ENCODE data around the gene KBTBD13. TPM values are rescaled to one million over a fixed set of nuclear protein-coding genes. Genes with fewer than 3 reads are reported as not detected.

Gene KBTBD13
- total RNA-seq, 1 donor from 2014 or later: not detected

DNA sequence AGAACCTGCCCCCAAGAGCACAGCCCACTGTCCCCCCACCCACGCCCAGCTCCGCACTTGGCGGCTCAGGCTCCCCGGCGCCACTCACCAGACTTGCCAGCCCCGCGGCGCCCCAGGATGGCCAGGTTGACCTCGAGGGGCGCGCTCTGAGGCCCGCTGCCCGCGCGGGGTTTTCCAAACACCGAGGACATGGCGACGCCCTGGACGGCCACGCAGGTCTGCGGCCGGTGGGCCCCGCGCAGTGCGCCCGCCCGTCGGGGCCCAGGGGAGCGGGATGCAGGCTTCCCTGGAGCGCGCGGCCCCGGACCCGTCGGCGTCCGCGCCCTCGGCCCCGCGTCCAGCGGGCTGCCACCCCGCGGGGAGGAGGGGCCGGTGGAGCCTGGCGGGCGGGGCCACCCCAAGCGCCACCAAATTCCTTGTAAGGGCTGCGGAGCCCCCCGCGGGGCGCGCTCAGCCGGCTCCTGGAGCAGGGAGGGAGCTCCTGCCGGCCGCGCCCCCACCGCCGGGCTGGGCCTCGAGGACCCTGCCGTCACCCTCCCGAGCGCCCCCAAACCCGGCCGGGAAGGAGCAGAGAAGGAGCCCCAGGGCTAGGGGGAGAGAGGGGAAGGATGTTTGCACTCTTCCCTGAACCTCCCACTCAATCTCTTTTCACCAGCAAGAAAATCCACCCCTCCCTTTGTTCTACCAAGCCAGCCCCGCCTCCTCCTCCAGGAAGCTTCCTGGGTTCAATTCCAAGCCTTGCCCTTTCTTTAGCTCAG lies 8.7 kb upstream of the KBTBD13 start, which contains the start of gene RASL12:
TSS of gene RASL12 (minus strand) at position 347 of the 758 bp plus-strand sequence. CDS start at position 191, 156 bp downstream.
- no peaks in the 10 kb centered on the region for H3K36me3 Mint-ChIP-seq (ENCODE audit: low read depth)
- CTCF ChIA-PET: interaction anchor here (0.6 kb wide), 1 partner anchor 337 kb away, joined by 3 read pairs; no protein-coding TSS in a partner anchor

DNA sequence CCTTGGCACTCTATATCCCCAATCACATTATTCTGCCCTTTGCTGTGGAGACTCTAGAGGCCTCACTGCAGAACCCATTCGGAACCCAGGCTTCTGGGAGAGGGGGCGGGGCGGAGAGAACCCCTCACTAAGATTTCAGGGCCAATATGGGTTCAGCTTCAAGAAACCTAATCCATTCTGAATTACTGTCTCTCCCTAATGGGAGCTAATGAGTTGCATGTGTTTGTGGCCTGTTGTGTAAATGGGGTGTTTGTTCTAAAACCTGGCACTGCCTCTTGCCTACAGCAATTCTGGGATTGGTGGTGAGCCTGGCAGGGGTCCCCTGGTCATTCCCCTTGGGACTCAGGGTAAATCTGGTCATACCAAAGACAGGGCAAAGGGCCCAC lies 8.2 kb upstream of the KBTBD13 start:
- peaks cover 5% of the 10 kb centered on the region for H3K4me1 Mint-ChIP-seq

More for the DNA sequence above, 8.7 kb upstream of the KBTBD13 start, which contains the start of gene RASL12:
- TF ChIP-seq, protein P1, sequence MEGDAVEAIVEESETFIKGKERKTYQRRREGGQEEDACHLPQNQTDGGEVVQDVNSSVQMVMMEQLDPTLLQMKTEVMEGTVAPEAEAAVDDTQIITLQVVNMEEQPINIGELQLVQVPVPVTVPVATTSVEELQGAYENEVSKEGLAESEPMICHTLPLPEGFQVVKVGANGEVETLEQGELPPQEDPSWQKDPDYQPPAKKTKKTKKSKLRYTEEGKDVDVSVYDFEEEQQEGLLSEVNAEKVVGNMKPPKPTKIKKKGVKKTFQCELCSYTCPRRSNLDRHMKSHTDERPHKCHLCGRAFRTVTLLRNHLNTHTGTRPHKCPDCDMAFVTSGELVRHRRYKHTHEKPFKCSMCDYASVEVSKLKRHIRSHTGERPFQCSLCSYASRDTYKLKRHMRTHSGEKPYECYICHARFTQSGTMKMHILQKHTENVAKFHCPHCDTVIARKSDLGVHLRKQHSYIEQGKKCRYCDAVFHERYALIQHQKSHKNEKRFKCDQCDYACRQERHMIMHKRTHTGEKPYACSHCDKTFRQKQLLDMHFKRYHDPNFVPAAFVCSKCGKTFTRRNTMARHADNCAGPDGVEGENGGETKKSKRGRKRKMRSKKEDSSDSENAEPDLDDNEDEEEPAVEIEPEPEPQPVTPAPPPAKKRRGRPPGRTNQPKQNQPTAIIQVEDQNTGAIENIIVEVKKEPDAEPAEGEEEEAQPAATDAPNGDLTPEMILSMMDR (IDR thresholded peaks at IDR 0.05): no peak
- ATAC-seq (ENCODE audit: low read depth) (no peak), DNase-seq (no peak)
- no peak within 1 kb of the TSS for H3K27ac Mint-ChIP-seq
- H3K4me3 Mint-ChIP-seq: no peak within 1 kb of the TSS
- intact Hi-C loops (cut with micrococcal nuclease): no loop called here
- peaks cover 35% of the 10 kb centered on the region for H3K27me3 Mint-ChIP-seq
- H3K4me1 Mint-ChIP-seq: peaks cover 5% of the 10 kb centered on the region
- H3K9me3 Mint-ChIP-seq: no peaks in the 10 kb centered on the region
- POLR2A ChIA-PET: no interaction called here

DNA sequence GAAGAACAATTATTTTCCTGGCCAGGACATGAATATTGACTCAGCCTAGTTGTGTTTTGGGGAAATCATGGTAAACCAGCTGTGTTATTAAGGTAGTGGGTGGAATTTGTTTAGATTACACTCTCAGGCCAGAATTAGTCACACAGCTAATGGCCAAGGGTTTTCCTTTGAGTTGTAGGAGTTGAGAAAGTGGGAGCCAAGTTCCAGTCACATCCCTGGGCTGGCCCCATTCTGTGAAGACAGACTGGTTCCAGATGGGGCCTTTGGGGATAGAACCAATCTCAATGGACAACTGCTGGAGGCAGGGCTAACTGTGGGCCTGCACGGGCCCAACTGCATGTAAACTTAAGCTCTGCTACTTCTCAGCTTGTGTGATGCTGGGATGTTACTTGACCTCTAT lies 7.4 kb upstream of the KBTBD13 start:
- Mint-ChIP-seq H3K36me3 (ENCODE audit: low read depth) (no peaks in the 10 kb centered on the region), H3K4me3 (no peak overlapping the region), H3K9me3 (no peaks in the 10 kb centered on the region), H3K4me1 (peaks cover 5% of the 10 kb centered on the region), H3K27me3 (peaks cover 32% of the 10 kb centered on the region), H3K27ac (no peak overlapping the region)
- intact Hi-C loops (cut with micrococcal nuclease): no loop called here
- DNase-seq: no peak
- TF ChIP-seq, protein P1 (IDR thresholded peaks at IDR 0.05): no peak
- ChIA-PET CTCF (no interaction called here), POLR2A (no interaction called here)
- no peak for ATAC-seq (ENCODE audit: low read depth)

More for the DNA sequence above, 8.2 kb upstream of the KBTBD13 start:
- no peaks in the 10 kb centered on the region for H3K36me3 Mint-ChIP-seq (ENCODE audit: low read depth)
- DNase-seq (no peak), ATAC-seq (ENCODE audit: low read depth) (no peak)
- TF ChIP-seq, protein P1 (IDR thresholded peaks at IDR 0.05): no peak
- CTCF ChIA-PET: interaction anchor here (0.6 kb wide), 1 partner anchor 336 kb away, joined by 3 read pairs; no protein-coding TSS in a partner anchor
- no peak overlapping the region for H3K27ac Mint-ChIP-seq
- no peaks in the 10 kb centered on the region for H3K9me3 Mint-ChIP-seq
- intact Hi-C loops (cut with micrococcal nuclease): no loop called here
- POLR2A ChIA-PET: no interaction called here
- peaks cover 35% of the 10 kb centered on the region for H3K27me3 Mint-ChIP-seq
- H3K4me3 Mint-ChIP-seq: no peak overlapping the region

DNA sequence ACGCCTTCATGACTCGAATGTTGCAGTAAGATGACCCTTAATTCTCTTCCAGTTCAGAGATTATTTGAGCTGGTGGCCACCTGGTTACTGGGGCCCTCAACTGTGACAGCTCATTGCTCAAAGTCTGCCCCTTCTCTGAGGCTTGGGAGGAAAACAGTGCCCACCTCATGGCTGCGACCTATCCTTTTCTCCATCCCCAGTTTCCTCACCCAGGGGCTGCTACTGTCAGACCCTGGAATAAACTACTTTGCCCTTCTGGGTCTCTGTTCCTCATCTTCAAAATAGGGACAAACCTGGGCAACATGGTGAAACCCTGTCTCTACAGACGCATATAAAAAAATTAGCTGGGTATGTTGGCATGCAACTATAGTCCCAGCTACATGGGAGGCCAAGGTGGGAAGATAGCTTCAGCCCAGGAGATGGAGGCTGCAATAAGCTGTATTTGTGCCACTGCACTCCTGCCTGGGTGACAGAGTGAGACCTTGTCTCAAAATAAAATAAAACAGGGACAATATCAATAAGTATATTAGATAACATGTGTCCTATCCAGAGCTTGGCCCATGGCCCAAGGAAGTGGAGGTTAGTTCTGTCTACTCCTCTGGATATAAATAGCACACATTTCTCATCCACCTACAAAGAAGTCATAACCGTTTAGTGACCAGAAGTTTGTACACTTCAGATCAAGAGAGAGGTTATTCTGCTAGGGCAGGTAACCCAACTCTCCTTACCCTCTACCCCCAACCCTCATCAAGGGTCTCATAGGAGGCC lies 6.6 kb upstream of the KBTBD13 start:
- no peak for DNase-seq
- CTCF ChIA-PET: interaction anchor here (0.6 kb wide), 1 partner anchor 880 kb away, joined by 3 read pairs; no protein-coding TSS in a partner anchor

More for the DNA sequence above, 6.6 kb upstream of the KBTBD13 start:
- H3K27me3 Mint-ChIP-seq: peaks cover 30% of the 10 kb centered on the region
- no peaks in the 10 kb centered on the region for H3K9me3 Mint-ChIP-seq
- intact Hi-C loops (cut with micrococcal nuclease): no loop called here
- peaks cover 5% of the 10 kb centered on the region for H3K4me1 Mint-ChIP-seq
- ATAC-seq (ENCODE audit: low read depth): no peak
- H3K4me3 Mint-ChIP-seq: no peak overlapping the region
- H3K27ac Mint-ChIP-seq: no peak overlapping the region
- H3K36me3 Mint-ChIP-seq (ENCODE audit: low read depth): no peaks in the 10 kb centered on the region
- POLR2A ChIA-PET: no interaction called here
- TF ChIP-seq, protein P1 (IDR thresholded peaks at IDR 0.05): no peak
